HG03159 (cell line): ENCODE data around the gene GRIA1.

Experiments
- ATAC-seq: cut with Tn5 transposase; IDR thresholded peaks from one replicate; pipeline ENCODE4 v1.9.1; 2021; ENCODE audit warnings: mild to moderate bottlenecking, moderate library complexity; ENCODE audit not compliant: unreplicated experiment

GRIA1 gene

DNA sequence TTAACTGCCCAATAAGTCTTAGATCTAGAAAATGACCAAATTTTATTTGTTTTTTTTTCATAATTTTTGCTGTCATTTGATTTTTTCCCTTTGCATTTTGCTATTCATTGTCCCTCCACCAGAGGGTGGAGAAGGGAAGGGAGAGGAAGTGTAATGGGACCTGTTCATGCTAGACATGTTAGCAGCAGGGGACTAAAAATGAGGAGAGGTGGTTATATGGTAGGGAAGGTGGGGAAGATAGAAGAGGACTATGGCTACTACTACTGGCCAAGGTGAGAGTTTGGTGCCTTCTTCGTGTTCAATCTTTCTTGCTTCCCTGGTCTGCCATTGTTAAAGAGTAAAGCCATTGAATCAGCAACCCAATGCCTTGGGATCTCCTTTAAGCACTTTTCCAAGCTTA is 6.4 kb downstream of the GRIA1 start:
- ATAC-seq: no peak

- no peak for ATAC-seq
Observed at GRCh38 chr5:153498516-153498915, 8.0 kb downstream of the GRIA1 start.

DNA sequence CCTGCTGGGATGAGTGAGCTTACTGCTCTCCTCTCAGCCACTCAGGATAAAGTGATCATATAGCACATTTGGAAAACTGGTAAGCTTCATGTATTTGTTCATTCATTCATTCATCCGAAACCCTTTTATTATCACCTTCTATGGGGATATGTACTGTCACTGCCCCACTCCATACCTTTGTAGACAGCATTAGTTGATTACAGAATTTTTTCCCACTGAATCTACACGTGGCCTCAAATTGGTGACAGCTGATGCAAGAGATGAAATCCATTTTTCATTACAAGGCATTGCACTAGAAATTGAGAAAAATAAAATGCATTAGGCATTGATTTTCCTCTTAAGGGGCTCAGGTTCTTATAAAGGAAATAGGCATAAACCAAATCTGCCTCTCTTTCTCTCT is 9.7 kb downstream of the GRIA1 start:
- no peak for ATAC-seq

GRCh38 chr5:153504726-153505125 is 14.3 kb downstream of the GRIA1 start:
- ATAC-seq: no peak

DNA sequence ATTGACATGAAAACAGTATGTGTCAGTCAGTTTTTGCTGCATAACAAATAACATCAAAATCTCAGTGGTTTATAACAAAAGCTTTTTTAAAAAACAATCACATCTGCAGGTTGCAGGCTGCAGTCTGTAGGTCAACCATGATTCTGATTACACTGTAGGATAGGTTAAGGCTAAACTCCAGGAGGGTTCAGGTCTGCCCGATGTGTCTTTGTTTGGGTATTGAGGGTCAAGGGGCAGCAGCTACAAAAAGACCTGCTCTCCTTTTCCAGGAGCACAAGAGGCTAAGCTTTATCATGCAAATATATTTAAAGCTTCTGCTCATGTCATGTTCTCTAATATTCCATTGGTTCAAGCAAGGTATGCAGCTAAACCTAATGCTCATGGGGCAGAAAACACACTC is 18.2 kb downstream of the GRIA1 start:
- no peak for ATAC-seq

DNA sequence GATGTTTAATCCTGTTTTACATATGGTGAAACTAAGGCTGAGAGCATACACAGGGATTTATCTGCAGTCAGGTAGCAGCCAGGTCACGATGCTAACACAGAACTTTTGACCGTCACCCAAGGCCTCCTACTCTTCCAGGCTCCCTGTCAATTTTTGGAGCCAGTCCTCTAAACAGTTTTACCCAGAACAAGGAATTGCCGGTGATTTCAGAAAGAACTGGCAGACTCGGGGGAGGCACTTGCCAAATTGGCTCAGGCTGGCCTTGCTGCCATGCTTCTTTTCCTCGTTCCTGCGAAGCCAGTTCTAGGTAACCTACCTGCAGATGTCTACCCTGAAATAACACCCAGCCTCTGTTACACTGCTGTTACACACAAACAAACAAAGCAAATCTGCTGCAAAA is 21.2 kb downstream of the GRIA1 start:
- no peak for ATAC-seq

GRCh38 chr5:153513156-153513555 is 22.7 kb downstream of the GRIA1 start:
- no peak for ATAC-seq

GRCh38 chr5:153515301-153515700 is 24.8 kb downstream of the GRIA1 start:
- ATAC-seq: no peak

- no peak for ATAC-seq
Observed at GRCh38 chr5:153516504-153517240, 26.2 kb downstream of the GRIA1 start.

DNA sequence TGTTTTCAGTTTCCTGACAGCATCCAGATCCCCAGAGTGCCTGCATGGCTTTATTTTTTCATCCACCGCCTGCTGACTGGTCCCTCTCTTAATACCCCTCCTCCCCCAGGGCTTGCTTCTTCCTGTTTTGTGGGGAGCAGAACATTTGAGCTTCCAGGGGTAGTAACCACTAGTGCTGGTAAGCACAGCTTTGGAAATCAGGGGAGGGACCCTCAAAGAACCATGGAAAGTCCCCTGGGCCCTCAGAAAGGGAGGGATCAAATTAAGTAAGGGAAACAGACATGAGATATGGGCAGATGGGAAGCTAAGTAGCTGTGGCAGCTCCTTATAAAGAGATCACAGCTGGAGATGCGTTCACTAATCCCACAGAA is 26.8 kb downstream of the GRIA1 start:
- ATAC-seq: no peak

DNA sequence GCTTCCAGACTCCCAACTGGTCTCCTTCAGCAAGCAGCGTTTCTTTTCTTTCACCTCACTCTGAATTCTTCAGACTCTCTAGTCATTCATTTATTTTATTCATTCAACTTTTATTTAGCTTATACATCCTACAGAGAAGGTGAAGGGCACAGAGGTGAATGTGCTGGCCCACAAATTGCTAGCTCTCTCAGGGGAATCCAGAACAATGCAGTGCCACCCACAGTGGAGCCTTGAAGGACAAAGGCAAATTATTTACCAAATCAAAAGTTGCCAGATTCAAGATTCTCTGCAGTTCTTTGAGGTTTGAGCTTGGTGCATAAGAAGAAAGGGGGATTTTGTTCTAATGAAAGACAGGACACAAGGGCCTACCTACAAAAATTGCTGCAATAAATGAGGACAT is 29.7 kb downstream of the GRIA1 start:
- no peak for ATAC-seq

GRCh38 chr5:153520952-153521351 is 30.5 kb downstream of the GRIA1 start:
- ATAC-seq: no peak

GRCh38 chr5:153523211-153523610 is 32.7 kb downstream of the GRIA1 start:
- ATAC-seq: no peak

GRCh38 chr5:153523831-153524230 is 33.4 kb downstream of the GRIA1 start:
- ATAC-seq: no peak

DNA sequence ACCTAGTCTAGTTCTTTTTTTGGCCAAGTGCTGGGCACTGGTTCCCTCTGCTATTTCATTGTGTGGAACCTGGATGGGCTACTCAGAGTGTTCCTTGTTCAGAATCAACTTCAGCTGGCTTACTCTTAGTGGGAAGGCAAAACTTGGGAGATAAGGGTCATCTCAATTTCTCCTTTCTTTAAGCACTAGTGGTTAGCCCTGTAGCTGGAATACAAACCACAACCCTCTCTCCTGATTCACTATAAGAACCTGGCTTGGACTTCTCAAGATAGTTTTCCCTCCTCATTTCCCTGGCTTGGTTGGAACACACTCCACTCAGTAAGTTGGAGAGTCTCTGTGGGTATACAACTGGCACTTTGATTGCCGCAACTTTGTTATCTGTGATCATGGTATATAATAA is 35.1 kb downstream of the GRIA1 start:
- ATAC-seq: no peak

- no peak for ATAC-seq
Observed at GRCh38 chr5:153530357-153531143, 40.1 kb downstream of the GRIA1 start.

DNA sequence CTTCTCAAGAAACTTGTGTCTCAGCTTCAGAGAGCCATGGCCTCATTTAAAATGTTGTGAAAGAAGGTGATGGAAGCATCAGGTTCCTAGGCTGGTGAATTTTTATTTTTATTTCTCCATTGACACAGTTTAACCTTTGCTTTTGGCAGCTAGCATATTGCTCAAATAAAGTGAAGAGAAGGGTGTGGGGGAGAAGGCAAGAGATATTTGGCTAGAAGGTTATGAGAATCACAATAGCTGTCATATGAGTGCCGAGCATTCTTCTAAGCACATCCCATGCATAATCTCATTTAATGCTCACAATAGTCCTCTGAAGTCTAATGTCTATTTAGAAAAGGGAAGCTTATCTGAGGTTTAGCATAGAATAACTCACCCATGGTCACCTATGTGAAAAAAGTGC is 43.1 kb downstream of the GRIA1 start:
- no peak for ATAC-seq

- ATAC-seq: no peak
Observed at GRCh38 chr5:153534102-153534501, 43.6 kb downstream of the GRIA1 start.

- ATAC-seq: no peak
Observed at GRCh38 chr5:153537207-153537606, 46.7 kb downstream of the GRIA1 start.

DNA sequence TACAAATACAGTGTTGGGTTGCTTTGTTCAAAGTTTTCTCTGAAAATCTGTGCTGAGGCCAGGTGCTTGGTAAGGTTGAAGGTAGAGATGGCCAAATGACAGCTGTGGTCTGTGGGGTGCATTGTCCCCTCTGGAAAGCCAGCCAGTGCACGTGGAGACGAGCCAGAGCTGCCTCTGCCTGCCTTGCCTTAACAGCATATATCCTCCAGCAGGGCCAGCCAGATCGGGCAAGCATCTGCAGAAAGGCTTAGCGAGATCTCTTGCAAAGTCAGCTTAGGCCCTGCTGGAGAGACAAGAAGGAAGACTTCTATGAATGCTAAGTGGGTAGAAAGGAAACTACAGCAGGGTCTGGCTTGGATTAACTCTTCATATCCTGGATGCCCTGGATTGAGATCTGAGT is 49.5 kb downstream of the GRIA1 start:
- ATAC-seq: no peak

- no peak for ATAC-seq
Observed at GRCh38 chr5:153542536-153542935, 52.1 kb downstream of the GRIA1 start.

GRCh38 chr5:153543288-153543687 is 52.8 kb downstream of the GRIA1 start:
- no peak for ATAC-seq
